ENCODE measurements around the gene GPR157. TPM values are rescaled to one million over a fixed set of nuclear protein-coding genes. Genes with fewer than 3 reads are reported as not detected.

Gene GPR157
- total RNA-seq, 1 donor from 2014 or later, result 1.6 TPM

- no peak for DNase-seq (ENCODE audit: low spot score)
- Histone ChIP-seq H3K9me3 (ENCODE audit: low read depth) (no peaks in the 10 kb centered on the region), H3K27ac (no peak overlapping the region), H3K4me2 (no peak overlapping the region), H3K4me1 (no peaks in the 10 kb centered on the region), H4K20me1 (ENCODE audit: low read depth) (no peaks in the 10 kb centered on the region), H3K36me3 (no peaks in the 10 kb centered on the region), H3K4me3 (no peak overlapping the region), H3K27me3 (no peaks in the 10 kb centered on the region), H2AFZ (replicated peaks) (no peak overlapping the region), H3K79me2 (ENCODE audit: low read depth) (no peaks in the 10 kb centered on the region), H3F3A (ENCODE audit: low read depth) (peaks cover under 1% of the 10 kb centered on the region), H3K9ac (no peak overlapping the region)
- no peak overlapping the region for H3K4me3 Mint-ChIP-seq
- peak overlapping the region; percentile 89 for H3K27ac Mint-ChIP-seq
- TF ChIP-seq EZH2 (IDR thresholded peaks at IDR 0.05), result no peak
- no peak for TF ChIP-seq CTCF (IDR thresholded peaks at IDR 0.05)
- TF ChIP-seq EZH2phosphoT487 (IDR thresholded peaks at IDR 0.05), result no peak
- peaks cover 7% of the 10 kb centered on the region for H3K4me1 Mint-ChIP-seq
- H3K27me3 Mint-ChIP-seq (ENCODE audit: insufficient read depth, low read depth), result peaks cover 6% of the 10 kb centered on the region
- no peaks in the 10 kb centered on the region for H3K36me3 Mint-ChIP-seq
- no peaks in the 10 kb centered on the region for H3K9me3 Mint-ChIP-seq
Observed at GRCh38 chr1:9107136-9107535, 21.8 kb downstream of the GPR157 start.

GRCh38 chr1:9106286-9106685 is 22.6 kb downstream of the GPR157 start:
- peak overlapping the region; percentile 63 for H3K27ac Mint-ChIP-seq
- peaks cover 6% of the 10 kb centered on the region for H3K27me3 Mint-ChIP-seq (ENCODE audit: insufficient read depth, low read depth)
- peaks cover 7% of the 10 kb centered on the region for H3K4me1 Mint-ChIP-seq
- Histone ChIP-seq H3K36me3 (no peaks in the 10 kb centered on the region), H3K4me1 (no peaks in the 10 kb centered on the region), H3K79me2 (ENCODE audit: low read depth) (no peaks in the 10 kb centered on the region), H3K27me3 (no peaks in the 10 kb centered on the region), H4K20me1 (ENCODE audit: low read depth) (no peaks in the 10 kb centered on the region), H3F3A (ENCODE audit: low read depth) (peaks cover 4% of the 10 kb centered on the region), H3K4me3 (no peak overlapping the region), H3K9ac (no peak overlapping the region), H3K9me3 (ENCODE audit: low read depth) (no peaks in the 10 kb centered on the region), H3K4me2 (no peak overlapping the region), H3K27ac (no peak overlapping the region), H2AFZ (replicated peaks) (no peak overlapping the region)
- no peaks in the 10 kb centered on the region for H3K36me3 Mint-ChIP-seq
- no peak for DNase-seq (ENCODE audit: low spot score)
- H3K9me3 Mint-ChIP-seq, result no peaks in the 10 kb centered on the region
- no peak overlapping the region for H3K4me3 Mint-ChIP-seq
- TF ChIP-seq EZH2 (IDR thresholded peaks at IDR 0.05), result no peak
- no peak for TF ChIP-seq EZH2phosphoT487 (IDR thresholded peaks at IDR 0.05)

- DNase-seq (ENCODE audit: low spot score), result no peak
- Histone ChIP-seq H2AFZ (replicated peaks) (no peak overlapping the region), H4K20me1 (ENCODE audit: low read depth) (no peaks in the 10 kb centered on the region), H3K4me3 (no peak overlapping the region), H3K36me3 (no peaks in the 10 kb centered on the region), H3K9me3 (ENCODE audit: low read depth) (no peaks in the 10 kb centered on the region), H3K27me3 (no peaks in the 10 kb centered on the region), H3K9ac (no peak overlapping the region), H3K4me2 (no peak overlapping the region), H3K27ac (no peak overlapping the region), H3K4me1 (no peaks in the 10 kb centered on the region), H3K79me2 (ENCODE audit: low read depth) (no peaks in the 10 kb centered on the region), H3F3A (ENCODE audit: low read depth) (peaks cover 4% of the 10 kb centered on the region)
- H3K4me3 Mint-ChIP-seq, result no peak overlapping the region
- no peaks in the 10 kb centered on the region for H3K36me3 Mint-ChIP-seq
- TF ChIP-seq EZH2phosphoT487 (IDR thresholded peaks at IDR 0.05) (no peak), CTCF (IDR thresholded peaks at IDR 0.05) (no peak), EZH2 (IDR thresholded peaks at IDR 0.05) (no peak)
- peaks cover 6% of the 10 kb centered on the region for H3K27me3 Mint-ChIP-seq (ENCODE audit: insufficient read depth, low read depth)
- H3K4me1 Mint-ChIP-seq, result peaks cover 5% of the 10 kb centered on the region
- no peak overlapping the region for H3K27ac Mint-ChIP-seq
- no peaks in the 10 kb centered on the region for H3K9me3 Mint-ChIP-seq
Observed at GRCh38 chr1:9105336-9105867, 23.5 kb downstream of the GPR157 start.

GRCh38 chr1:9101510-9102146 is 27.3 kb downstream of the GPR157 start:
- no peak overlapping the region for H3K9ac ChIP-seq
- no peaks in the 10 kb centered on the region for H3K9me3 ChIP-seq (ENCODE audit: low read depth)
- Mint-ChIP-seq H3K4me1 (peaks cover 5% of the 10 kb centered on the region), H3K9me3 (peaks cover 5% of the 10 kb centered on the region), H3K36me3 (peaks cover 3% of the 10 kb centered on the region), H3K4me3 (no peak overlapping the region), H3K27me3 (ENCODE audit: insufficient read depth, low read depth) (peaks cover 3% of the 10 kb centered on the region), H3K27ac (no peak overlapping the region)
- H3K4me1 ChIP-seq, result no peaks in the 10 kb centered on the region
- no peaks in the 10 kb centered on the region for H3K79me2 ChIP-seq (ENCODE audit: low read depth)
- no peak overlapping the region for H2AFZ ChIP-seq (replicated peaks)
- H3K4me3 ChIP-seq, result no peak overlapping the region
- H3K4me2 ChIP-seq, result no peak overlapping the region
- no peaks in the 10 kb centered on the region for H3K27me3 ChIP-seq
- peak; percentile 80 for DNase-seq (ENCODE audit: low spot score)
- peaks cover 4% of the 10 kb centered on the region for H3F3A ChIP-seq (ENCODE audit: low read depth)
- TF ChIP-seq EZH2 (IDR thresholded peaks at IDR 0.05) (no peak), CTCF (IDR thresholded peaks at IDR 0.05) (peak; percentile 74)
- no peak overlapping the region for H3K27ac ChIP-seq
- no peaks in the 10 kb centered on the region for H3K36me3 ChIP-seq
- H4K20me1 ChIP-seq (ENCODE audit: low read depth), result no peaks in the 10 kb centered on the region
